GM12878 (cell line): Measurements from ENCODE around the gene CTSO. TPM values are rescaled to one million over a fixed set of nuclear protein-coding genes. Genes with fewer than 3 reads are reported as not detected.

Experiments
- ATAC-seq: fragments of 200-7000 bp; cut with Tn5 transposase; 3 replicates; pipeline ENCODE4 v1.9.1; 2020; ENCODE audit warnings: mild to moderate bottlenecking, moderate library complexity
- BruUV-seq: library from RNA; stranded (reverse); fragments of 400-500 nt; replicated peaks from 2 replicates; lab custom pipeline; 2021; lab: Mats Ljungman, UMichigan
- CTCF ChIA-PET: fragments of 300-600 bp; sonication (Branson Sonifier 250); formaldehyde crosslinking; extraction: SDS; loops from one replicate; lab custom pipeline; 2021; ENCODE audit warnings: inconsistent platforms; lab: Yijun Ruan, JAX
- POLR2A ChIA-PET: fragments of 350-600 bp; formaldehyde crosslinking; extraction: SDS; loops from one replicate; lab custom pipeline; 2021; ENCODE audit warnings: inconsistent platforms; lab: Charles Lee
- RAD21 ChIA-PET: fragments of 300-600 bp; sonication (Branson Sonifier 250); formaldehyde crosslinking; loops from one replicate; lab custom pipeline; 2023; ENCODE audit warnings: antibody characterized with exemption; ENCODE audit not compliant: unreplicated experiment; lab: Charles Lee
- SMC1A ChIA-PET: fragments of 300-600 bp; sonication (Branson Sonifier 250); formaldehyde crosslinking; loops from one replicate; lab custom pipeline; 2023; ENCODE audit not compliant: unreplicated experiment, uncharacterized antibody; lab: Charles Lee
- DNase-seq: peaks from one replicate; pipeline ENCODE4 v3.0.0-alpha.2; 2011; ENCODE audit warnings: low read depth, low spot score
- FAIRE-seq: peaks from 3 replicates; lab custom pipeline; 2011; peaks lifted over from hg19 to GRCh38; lab: Jason Lieb, UNC
- H2AFZ ChIP-seq: 2 replicates; pipeline ENCODE4 v1.6.0; 2011; ENCODE audit warnings: low read depth, low read length, control low read depth; ENCODE audit not compliant: control insufficient read depth
- H3K27ac ChIP-seq: 2 replicates; pipeline ENCODE4 v1.5.1; 2011; ENCODE audit warnings: control low read depth; ENCODE audit not compliant: control insufficient read depth, insufficient read depth
- H3K27me3 ChIP-seq, 2 experiments: replicated peaks in 1 of 2; 2 replicates each; pipeline versions ENCODE4 v1.6.0 to v1.6.1; 2011; ENCODE audit warnings: low read length in 1 of 2; ENCODE audit not compliant: control insufficient read depth in 2 of 2, insufficient read depth in 2 of 2
- H3K36me3 ChIP-seq, 2 experiments: 2 replicates each; pipeline ENCODE4 v1.5.1; 2011; ENCODE audit warnings: low read length in 1 of 2; ENCODE audit not compliant: control insufficient read depth in 2 of 2, insufficient read depth in 2 of 2
- H3K4me1 ChIP-seq: 2 replicates; pipeline ENCODE4 v1.6.1; 2011; ENCODE audit warnings: mild to moderate bottlenecking, low read length, moderate library complexity, mixed read lengths; ENCODE audit not compliant: control insufficient read depth, insufficient read depth
- H3K4me2 ChIP-seq: 2 replicates; pipeline ENCODE4 v1.6.0; 2011; ENCODE audit warnings: control low read depth; ENCODE audit not compliant: control insufficient read depth, insufficient read depth
- H3K4me3 ChIP-seq: fragments of 200-600 bp; sonication (generic); 2 replicates; pipeline ENCODE4 v1.5.1; 2016
- H3K79me2 ChIP-seq: 2 replicates; pipeline ENCODE4 v1.6.0; 2011; ENCODE audit warnings: low read length; ENCODE audit not compliant: control insufficient read depth, insufficient read depth
- H3K9ac ChIP-seq: 2 replicates; pipeline ENCODE4 v1.8.0; 2011; ENCODE audit warnings: low read length, control low read depth, mixed read lengths; ENCODE audit not compliant: control insufficient read depth, insufficient read depth
- H3K9me3 ChIP-seq: replicated peaks from 3 replicates; pipeline ENCODE4 v1.5.1; 2011; ENCODE audit warnings: mild to moderate bottlenecking, low read length; ENCODE audit not compliant: control insufficient read depth, insufficient read depth
- H4K20me1 ChIP-seq: 2 replicates; pipeline ENCODE4 v1.6.0; 2011; ENCODE audit not compliant: control insufficient read depth, insufficient read depth
- CEBPB ChIP-seq, 2 experiments: fragments of 150-350 bp in 1 of 2; IDR thresholded peaks; 2 replicates each; pipeline ENCODE4 v1.6.1; 2012 to 2014; ENCODE audit warnings: low read depth in 2 of 2, low read length in 2 of 2, borderline replicate concordance in 1 of 2, inconsistent platforms in 1 of 2
- CHD4 ChIP-seq: fragments of 200-600 bp; sonication (generic); IDR thresholded peaks from 2 replicates; pipeline ENCODE4 v1.6.1; 2016; ENCODE audit warnings: mild to moderate bottlenecking
- FOXK2 ChIP-seq: fragments of 450-650 bp; IDR thresholded peaks from 2 replicates; pipeline ENCODE4 v1.6.1; 2017; ENCODE audit warnings: mild to moderate bottlenecking, moderate library complexity
- HCFC1 ChIP-seq: fragments of 150-350 bp; IDR thresholded peaks from 2 replicates; pipeline ENCODE4 v1.6.1; 2014; ENCODE audit warnings: low read length
- HDAC6 ChIP-seq: fragments of 200-600 bp; sonication (generic); IDR thresholded peaks from one replicate; pipeline ENCODE4 v1.8.0; 2017; ENCODE audit warnings: antibody characterized with exemption; ENCODE audit not compliant: unreplicated experiment
- IRF4 ChIP-seq: IDR thresholded peaks from 2 replicates; pipeline ENCODE4 v1.6.1; 2011; ENCODE audit warnings: low read depth, low read length
- NFYB ChIP-seq: IDR thresholded peaks from 2 replicates; pipeline ENCODE4 v1.6.1; 2011; ENCODE audit warnings: low read depth, mild to moderate bottlenecking, low read length, improper control_type of control experiment, moderate library complexity; ENCODE audit not compliant: insufficient read depth
- NR2C2 ChIP-seq: IDR thresholded peaks from 2 replicates; pipeline ENCODE4 v1.6.1; 2011; ENCODE audit warnings: borderline replicate concordance, low read depth; ENCODE audit not compliant: control insufficient read depth, insufficient read length
- POLR2AphosphoS5 ChIP-seq: IDR thresholded peaks from 2 replicates; pipeline ENCODE4 v1.6.1; 2011; ENCODE audit warnings: mild to moderate bottlenecking, low read length, inconsistent platforms
- SREBF2 ChIP-seq: IDR thresholded peaks from 2 replicates; pipeline ENCODE4 v1.6.1; 2012; ENCODE audit warnings: mild to moderate bottlenecking, low read length
- STAT1 ChIP-seq: fragments of 450-650 bp; conservative IDR thresholded peaks from 2 replicates; pipeline ENCODE4 v1.6.1; 2014; ENCODE audit warnings: antibody characterized with exemption, mild to moderate bottlenecking
- SUPT20H ChIP-seq: IDR thresholded peaks from 2 replicates; pipeline ENCODE4 v1.6.1; 2011; ENCODE audit warnings: low read depth, mild to moderate bottlenecking, low read length, moderate library complexity, borderline replicate concordance; ENCODE audit not compliant: control insufficient read depth
- ZNF207 ChIP-seq: fragments of 450-650 bp; IDR thresholded peaks from 2 replicates; pipeline ENCODE4 v1.6.1; 2014; ENCODE audit warnings: antibody characterized with exemption, mild to moderate bottlenecking, borderline replicate concordance
- ZNF384 ChIP-seq: IDR thresholded peaks from 2 replicates; pipeline ENCODE4 v1.6.1; 2012; ENCODE audit warnings: low read depth, mild to moderate bottlenecking, low read length, improper control_type of control experiment, borderline replicate concordance
- WGBS: methylation state at CpG from one replicate; pipeline ENCODE4 v1.1.6; 2016; ENCODE audit warnings: low lambda C conversion rate; ENCODE audit not compliant: insufficient replicate concordance, insufficient coverage; ENCODE audit errors: missing lambda C conversion rate; 5-methylcytosine and 5-hydroxymethylcytosine counted together
- in situ Hi-C: fragments of 300-500 bp; cut with MboI; formaldehyde crosslinking; loops from 9 replicates; pipeline ENCODE4 v1.14.3; 2018; ENCODE audit warnings: mixed read lengths
- intact Hi-C: fragments of 100-400 bp; cut with micrococcal nuclease; formaldehyde crosslinking; loops from one replicate; pipeline ENCODE4 v1.14.2; 2022; ENCODE audit not compliant: unreplicated experiment
- polyA plus RNA-seq, 11 experiments: library from polyadenylated mRNA; depleted of rRNA in 4 of 11; unstranded in 6 of 11; stranded (reverse) in 5 of 11; fragments of >200 nt; fragmentation: Nextera tagmentation in 4 of 11; fragmentation: Illumina TruSeq in 1 of 11; extraction: Ambion mirVana in 4 of 11; extraction: Trizol in 1 of 11; gene quantifications; 1 replicate in 1 of 11; 2 replicates in 10 of 11; pipeline versions ENCODE4 v1.2.1 to v1.2.3, GENCODE V29; 2011 to 2016; ENCODE audit warnings: inconsistent platforms in 2 of 11, missing spikeins in 2 of 11, low read depth in 1 of 11
- total RNA-seq, 4 experiments: library from RNA; depleted of rRNA in 3 of 4; stranded (reverse); fragments of >200 nt in 3 of 4; fragmentation: Illumina TruSeq in 1 of 4; extraction: Trizol in 1 of 4; gene quantifications; 2 replicates each; pipeline versions ENCODE4 v1.2.1 to v1.2.3, GENCODE V29; 2013 to 2021
- TF ChIP-seq, protein P1 (sequence below): fragments of 450-650 bp; IDR thresholded peaks from 2 replicates; pipeline ENCODE4 v1.6.1; 2017; ENCODE audit warnings: mild to moderate bottlenecking

Gene CTSO
- total and polyA plus RNA-seq, 10 of the 15 experiments (the other 5 are each of a cell fraction or from before 2014, with no cell fraction given) = 3.9 to 9.7 (median 7.0) TPM

GRCh38 chr4:155966731-155967395, 13.2 kb upstream of the CTSO start:
- ATAC-seq (no peak), FAIRE-seq (no peak), DNase-seq (no peak)
- ChIA-PET POLR2A (no interaction called here), SMC1A (interaction anchor here (0.9 to 3.1 kb wide), 9 partner anchors 9 to 1001 kb away, joined by 3 to 10 read pairs (median 3); partner anchors contain the start of gene CTSO), RAD21 (interaction anchor here (0.9 to 1.9 kb wide), 4 partner anchors 9 to 979 kb away, joined by 3 to 6 read pairs (median 3); partner anchors contain the start of gene CTSO), CTCF (interaction anchor here (1.0 to 1.7 kb wide), 4 partner anchors 9 to 1002 kb away, joined by 3 to 5 read pairs (median 3); no protein-coding TSS in a partner anchor)
- 41% methylated on average over 3 of the region's 3 CpGs for WGBS
- H3K36me3 ChIP-seq = no peaks in the 10 kb centered on the region
- H3K4me1 ChIP-seq = no peaks in the 10 kb centered on the region
- no peak overlapping the region for H3K4me3 ChIP-seq
- no peak overlapping the region for H3K4me2 ChIP-seq
- no peak overlapping the region for H2AFZ ChIP-seq
- intact Hi-C loops = no loop called here
- no peak overlapping the region for H3K27ac ChIP-seq
- no peaks in the 10 kb centered on the region for H3K79me2 ChIP-seq
- in situ Hi-C loops = no loop called here
- no peaks in the 10 kb centered on the region for H4K20me1 ChIP-seq
- no peaks in the 10 kb centered on the region for H3K9me3 ChIP-seq
- H3K27me3 ChIP-seq = no peaks in the 10 kb centered on the region
- no TSS peak for BruUV-seq
- TF ChIP-seq SREBF2 (no peak), NFYB (no peak), STAT1 (no peak), HCFC1 (no peak), IRF4 (no peak), ZNF384 (no peak), FOXK2 (no peak), POLR2AphosphoS5 (no peak), ZNF207 (no peak), SUPT20H (no peak), CEBPB (IDR thresholded peaks at IDR 0.05; ENCODE audit: borderline replicate concordance in 1 of 2, low read depth in 2 of 2, low read length in 2 of 2) (no peak), HDAC6 (no peak), CHD4 (no peak), NR2C2 (no peak)
- TF ChIP-seq, protein P1, sequence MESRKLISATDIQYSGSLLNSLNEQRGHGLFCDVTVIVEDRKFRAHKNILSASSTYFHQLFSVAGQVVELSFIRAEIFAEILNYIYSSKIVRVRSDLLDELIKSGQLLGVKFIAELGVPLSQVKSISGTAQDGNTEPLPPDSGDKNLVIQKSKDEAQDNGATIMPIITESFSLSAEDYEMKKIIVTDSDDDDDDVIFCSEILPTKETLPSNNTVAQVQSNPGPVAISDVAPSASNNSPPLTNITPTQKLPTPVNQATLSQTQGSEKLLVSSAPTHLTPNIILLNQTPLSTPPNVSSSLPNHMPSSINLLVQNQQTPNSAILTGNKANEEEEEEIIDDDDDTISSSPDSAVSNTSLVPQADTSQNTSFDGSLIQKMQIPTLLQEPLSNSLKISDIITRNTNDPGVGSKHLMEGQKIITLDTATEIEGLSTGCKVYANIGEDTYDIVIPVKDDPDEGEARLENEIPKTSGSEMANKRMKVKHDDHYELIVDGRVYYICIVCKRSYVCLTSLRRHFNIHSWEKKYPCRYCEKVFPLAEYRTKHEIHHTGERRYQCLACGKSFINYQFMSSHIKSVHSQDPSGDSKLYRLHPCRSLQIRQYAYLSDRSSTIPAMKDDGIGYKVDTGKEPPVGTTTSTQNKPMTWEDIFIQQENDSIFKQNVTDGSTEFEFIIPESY = no peak
- no peak overlapping the region for H3K9ac ChIP-seq
